ENCODE results near the gene ZNF330. TPM values are rescaled to one million over a fixed set of nuclear protein-coding genes. Genes with fewer than 3 reads are reported as not detected.

ZNF330 gene
- total and polyA plus RNA-seq, 10 donors, result 23.4 to 45.0 (median 36.1) TPM

DNA sequence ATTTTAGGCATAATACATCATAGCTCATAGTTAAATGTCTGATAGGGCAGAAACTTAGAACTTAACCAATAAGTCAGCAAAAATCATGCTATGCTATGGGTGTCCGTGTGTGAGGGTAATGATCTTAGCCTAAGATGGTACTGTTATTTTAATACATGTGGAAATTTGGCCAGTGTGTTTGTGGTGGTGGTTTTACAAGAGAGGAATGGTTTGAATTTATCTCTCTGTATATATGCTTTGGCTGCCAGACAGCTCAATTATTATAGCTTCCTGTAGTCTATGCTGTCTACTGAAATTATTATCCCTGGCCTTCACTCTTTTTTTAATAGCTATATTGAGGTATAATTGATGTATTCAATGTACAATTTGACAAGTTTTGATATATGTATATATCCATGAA is 21.3 kb downstream of the ZNF330 start:
- Histone ChIP-seq H3K27me3 (replicated peaks in 1 of 7) (no peaks in the 10 kb centered on the region), H3K36me3 (no peaks in the 10 kb centered on the region), H3K9me3 (no peaks in the 10 kb centered on the region), H3K4me3 (no peak overlapping the region), H3K27ac (no peak overlapping the region), H3K4me1 (no peaks in the 10 kb centered on the region)
- DNase-seq, result no peak
- TF ChIP-seq, protein P1, sequence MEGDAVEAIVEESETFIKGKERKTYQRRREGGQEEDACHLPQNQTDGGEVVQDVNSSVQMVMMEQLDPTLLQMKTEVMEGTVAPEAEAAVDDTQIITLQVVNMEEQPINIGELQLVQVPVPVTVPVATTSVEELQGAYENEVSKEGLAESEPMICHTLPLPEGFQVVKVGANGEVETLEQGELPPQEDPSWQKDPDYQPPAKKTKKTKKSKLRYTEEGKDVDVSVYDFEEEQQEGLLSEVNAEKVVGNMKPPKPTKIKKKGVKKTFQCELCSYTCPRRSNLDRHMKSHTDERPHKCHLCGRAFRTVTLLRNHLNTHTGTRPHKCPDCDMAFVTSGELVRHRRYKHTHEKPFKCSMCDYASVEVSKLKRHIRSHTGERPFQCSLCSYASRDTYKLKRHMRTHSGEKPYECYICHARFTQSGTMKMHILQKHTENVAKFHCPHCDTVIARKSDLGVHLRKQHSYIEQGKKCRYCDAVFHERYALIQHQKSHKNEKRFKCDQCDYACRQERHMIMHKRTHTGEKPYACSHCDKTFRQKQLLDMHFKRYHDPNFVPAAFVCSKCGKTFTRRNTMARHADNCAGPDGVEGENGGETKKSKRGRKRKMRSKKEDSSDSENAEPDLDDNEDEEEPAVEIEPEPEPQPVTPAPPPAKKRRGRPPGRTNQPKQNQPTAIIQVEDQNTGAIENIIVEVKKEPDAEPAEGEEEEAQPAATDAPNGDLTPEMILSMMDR (IDR thresholded peaks at IDR 0.05 in 8 of 11, conservative IDR thresholded peaks at IDR 0.05 in 3 of 11), result no peak
- no peak for TF ChIP-seq POLR2AphosphoS5 (IDR thresholded peaks at IDR 0.05)
- TF ChIP-seq POLR2A (IDR thresholded peaks at IDR 0.05), result no peak
- 31 to 93% (median 35%) methylated on average over 1 of the region's 1 CpG for WGBS, 5 donors
- intact Hi-C loops (cut with DNase I; ENCODE audit: low total_unique reads), result no loop called here

DNA sequence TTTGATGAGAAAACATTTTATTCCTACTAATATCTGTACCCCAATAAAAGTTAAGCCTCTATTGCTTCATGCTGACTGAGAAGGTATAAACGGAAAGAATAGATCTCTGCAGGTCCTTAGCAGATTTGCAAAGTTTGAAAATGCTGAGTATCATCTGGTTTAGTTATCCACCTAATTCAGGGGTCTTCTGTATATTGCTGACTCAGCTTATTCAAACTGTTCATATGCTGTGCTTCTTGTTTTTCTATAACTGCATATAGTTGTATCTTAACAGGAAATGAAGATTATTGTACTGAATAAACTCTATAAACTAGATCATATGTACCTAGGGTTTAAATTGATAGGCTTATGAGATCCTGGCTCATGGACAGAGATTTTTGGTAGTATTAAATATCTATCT is 23.7 kb downstream of the ZNF330 start:
- Histone ChIP-seq H3K4me1 (no peaks in the 10 kb centered on the region), H3K9me3 (no peaks in the 10 kb centered on the region), H3K27me3 (replicated peaks in 1 of 7) (no peaks in the 10 kb centered on the region), H3K36me3 (no peaks in the 10 kb centered on the region), H3K4me3 (no peak overlapping the region), H3K27ac (no peak overlapping the region)
- intact Hi-C loops (cut with DNase I; ENCODE audit: low total_unique reads), result no loop called here
- no peak for TF ChIP-seq POLR2AphosphoS5 (IDR thresholded peaks at IDR 0.05)
- no peak for TF ChIP-seq POLR2A (IDR thresholded peaks at IDR 0.05)
- TF ChIP-seq, protein P1 (IDR thresholded peaks at IDR 0.05 in 8 of 11, conservative IDR thresholded peaks at IDR 0.05 in 3 of 11), result no peak
- DNase-seq, result no peak
- 85 to 100% (median 92%) methylated on average over 1 of the region's 1 CpG for WGBS, 5 donors

DNA sequence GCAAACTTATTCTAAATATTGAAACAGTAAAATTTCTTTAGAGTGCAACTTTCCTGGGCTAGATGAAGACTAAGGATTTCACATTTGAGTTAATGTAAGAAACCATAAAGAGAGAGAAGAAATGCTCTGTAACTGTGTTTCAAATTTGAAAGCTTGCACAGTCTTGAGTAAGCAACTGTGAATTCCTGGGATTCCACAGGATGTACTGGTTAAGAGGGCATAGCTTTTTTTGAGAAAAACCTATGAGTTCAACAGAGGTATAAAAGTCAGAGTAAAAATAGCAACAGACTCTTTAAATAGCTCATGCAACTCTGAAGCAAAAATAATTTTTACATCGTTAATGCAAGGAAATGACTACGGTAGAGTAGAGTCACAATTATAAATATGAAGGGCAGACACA is 25.5 kb downstream of the ZNF330 start:
- 23 to 44% (median 32%) methylated on average over 2 of the region's 2 CpGs for WGBS, 5 donors
- intact Hi-C loops (cut with DNase I; ENCODE audit: low total_unique reads), result no loop called here

DNA sequence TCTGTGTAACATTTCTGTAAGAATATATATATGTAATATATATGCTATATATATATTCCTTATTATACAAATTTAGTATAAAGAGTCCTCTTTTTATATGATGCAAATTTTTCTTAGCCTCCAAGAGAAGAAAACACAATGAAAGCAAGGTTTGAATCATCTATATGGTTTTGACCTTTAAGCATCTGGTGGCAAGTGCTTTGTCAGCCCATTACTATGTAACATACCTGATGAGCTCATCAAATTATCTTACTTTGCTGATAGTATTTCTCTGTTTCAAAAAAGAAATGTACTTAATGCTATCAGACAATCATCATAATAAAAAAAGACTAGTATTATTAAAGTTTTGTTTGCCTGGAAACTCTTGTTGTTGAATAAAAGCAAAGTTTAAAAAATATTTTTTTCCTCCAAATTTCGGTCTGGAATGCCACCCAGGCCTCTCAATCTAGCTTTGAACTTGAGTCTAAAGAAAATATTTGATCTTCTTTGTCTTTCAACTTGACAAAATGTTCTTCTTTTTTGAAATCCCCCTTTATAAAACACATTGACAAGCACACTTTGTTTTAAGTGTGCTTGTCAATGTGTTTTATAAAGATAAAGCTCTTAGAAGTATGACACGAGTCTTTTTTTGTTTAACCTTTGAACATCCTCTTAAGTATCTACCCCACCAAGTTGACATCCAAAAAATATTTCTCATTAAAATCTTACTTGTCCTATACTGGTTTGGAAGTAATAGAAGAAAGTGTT is 26.2 kb downstream of the ZNF330 start:
- intact Hi-C loops (cut with DNase I; ENCODE audit: low total_unique reads), result no loop called here
- Histone ChIP-seq H3K9me3 (peaks cover 0 to 4% (median 0%) of the 10 kb centered on the region in 8 donors), H3K27me3 (replicated peaks in 1 of 7) (no peaks in the 10 kb centered on the region), H3K4me1 (no peaks in the 10 kb centered on the region), H3K4me3 (no peak overlapping the region), H3K36me3 (no peaks in the 10 kb centered on the region), H3K27ac (no peak overlapping the region)
- no peak for DNase-seq
- TF ChIP-seq POLR2AphosphoS5 (IDR thresholded peaks at IDR 0.05) (no peak), POLR2A (IDR thresholded peaks at IDR 0.05) (no peak)
- TF ChIP-seq, protein P1 (IDR thresholded peaks at IDR 0.05 in 8 of 11, conservative IDR thresholded peaks at IDR 0.05 in 3 of 11), result no peak
- 49 to 72% (median 60%) methylated on average over 2 of the region's 2 CpGs for WGBS, 5 donors

More for the DNA sequence above, 25.5 kb downstream of the ZNF330 start:
- no peaks in the 10 kb centered on the region for H3K9me3 ChIP-seq
- H3K4me3 ChIP-seq, result no peak overlapping the region
- DNase-seq, result no peak
- no peaks in the 10 kb centered on the region for H3K36me3 ChIP-seq
- H3K4me1 ChIP-seq, result no peaks in the 10 kb centered on the region
- H3K27me3 ChIP-seq (replicated peaks in 1 of 7), result no peaks in the 10 kb centered on the region
- TF ChIP-seq POLR2A (IDR thresholded peaks at IDR 0.05), result no peak
- H3K27ac ChIP-seq, result no peak overlapping the region

All from spleen (tissue), 11 donors.